HepG2 (cell line): ENCODE data around the gene ANKRD27. TPM values are rescaled to one million over a fixed set of nuclear protein-coding genes. Genes with fewer than 3 reads are reported as not detected.

Experiments used
- ATF5 ChIP-seq: sonication (generic); formaldehyde crosslinking; IDR thresholded peaks from 2 replicates; pipeline ENCODE4 v1.4.0; 2020; ENCODE audit warnings: mild to moderate bottlenecking, low read depth, missing genetic modification reagents
- BHLHE40 ChIP-seq: IDR thresholded peaks from 2 replicates; pipeline ENCODE4 v1.6.1; 2011; ENCODE audit warnings: low read length, improper control_type of control experiment
- FOXP4 ChIP-seq: sonication (generic); formaldehyde crosslinking; IDR thresholded peaks from 2 replicates; pipeline ENCODE4 v1.4.0; 2020; ENCODE audit warnings: missing genetic modification reagents
- MTF2 ChIP-seq: sonication (generic); formaldehyde crosslinking; IDR thresholded peaks from 2 replicates; pipeline ENCODE4 v1.5.0; 2020; ENCODE audit warnings: missing genetic modification reagents, borderline replicate concordance
- NFIB ChIP-seq: sonication (generic); formaldehyde crosslinking; IDR thresholded peaks from 2 replicates; pipeline ENCODE4 v1.9.0; 2021; ENCODE audit warnings: missing genetic modification reagents, mild to moderate bottlenecking, borderline replicate concordance
- NPAS2 ChIP-seq: sonication (generic); formaldehyde crosslinking; IDR thresholded peaks from 2 replicates; pipeline ENCODE4 v1.8.0; 2022; ENCODE audit warnings: mild to moderate bottlenecking, missing genetic modification reagents, borderline replicate concordance
- NR2C2 ChIP-seq: sonication (generic); formaldehyde crosslinking; IDR thresholded peaks from 2 replicates; pipeline ENCODE4 v1.4.0; 2020; ENCODE audit warnings: missing genetic modification reagents, mild to moderate bottlenecking, moderate library complexity, borderline replicate concordance
- POLR2AphosphoS5 ChIP-seq: IDR thresholded peaks from 2 replicates; pipeline ENCODE4 v1.6.1; 2012; ENCODE audit warnings: low read depth, low read length
- RXRA ChIP-seq: sonication (generic); formaldehyde crosslinking; IDR thresholded peaks from 2 replicates; pipeline ENCODE4 v1.5.1; 2020; ENCODE audit warnings: missing genetic modification reagents
- SMAD3 ChIP-seq: sonication (generic); formaldehyde crosslinking; IDR thresholded peaks from 2 replicates; pipeline ENCODE4 v1.4.0; 2020; ENCODE audit warnings: missing genetic modification reagents
- ZBTB14 ChIP-seq: sonication (generic); formaldehyde crosslinking; IDR thresholded peaks from 2 replicates; pipeline ENCODE4 v1.4.0; 2020; ENCODE audit warnings: missing genetic modification reagents
- ZBTB33 ChIP-seq: sonication (generic); formaldehyde crosslinking; IDR thresholded peaks from 2 replicates; pipeline ENCODE4 v1.4.0; 2020; ENCODE audit warnings: missing genetic modification reagents
- ZBTB42 ChIP-seq: sonication (generic); formaldehyde crosslinking; IDR thresholded peaks from 2 replicates; pipeline ENCODE4 v1.5.0; 2020; ENCODE audit warnings: mild to moderate bottlenecking, missing genetic modification reagents
- ZFAT ChIP-seq: sonication (generic); formaldehyde crosslinking; conservative IDR thresholded peaks from 2 replicates; pipeline ENCODE4 v1.8.1; 2023; ENCODE audit warnings: missing genetic modification reagents, inconsistent platforms
- ZKSCAN1 ChIP-seq: fragments of 150-350 bp; IDR thresholded peaks from 2 replicates; pipeline ENCODE4 v1.6.1; 2014; ENCODE audit warnings: low read length
- ZNF30 ChIP-seq: sonication (generic); formaldehyde crosslinking; IDR thresholded peaks from 2 replicates; pipeline ENCODE4 v1.5.0; 2020; ENCODE audit warnings: mild to moderate bottlenecking, missing genetic modification reagents
- ZNF431 ChIP-seq: sonication (generic); formaldehyde crosslinking; IDR thresholded peaks from 2 replicates; pipeline ENCODE4 v1.9.0; 2022; ENCODE audit warnings: missing genetic modification reagents, low read depth, mild to moderate bottlenecking, borderline replicate concordance
- ZNF441 ChIP-seq: sonication (generic); formaldehyde crosslinking; IDR thresholded peaks from 2 replicates; pipeline ENCODE4 v1.7.0; 2021; ENCODE audit warnings: missing genetic modification reagents, borderline replicate concordance
- ZNF670 ChIP-seq: sonication (generic); formaldehyde crosslinking; IDR thresholded peaks from 2 replicates; pipeline ENCODE4 v1.8.0; 2022; ENCODE audit warnings: mild to moderate bottlenecking, missing genetic modification reagents, borderline replicate concordance
- ZNF776 ChIP-seq: sonication (generic); formaldehyde crosslinking; IDR thresholded peaks from 2 replicates; pipeline ENCODE4 v1.4.0; 2020; ENCODE audit warnings: mild to moderate bottlenecking, missing genetic modification reagents
- ZNF816 ChIP-seq: sonication (generic); formaldehyde crosslinking; IDR thresholded peaks from 2 replicates; pipeline ENCODE4 v1.8.0; 2022; ENCODE audit warnings: missing genetic modification reagents, mild to moderate bottlenecking, borderline replicate concordance
- ZNF850 ChIP-seq: sonication (generic); formaldehyde crosslinking; conservative IDR thresholded peaks from 2 replicates; pipeline ENCODE4 v1.9.0; 2021; ENCODE audit warnings: mild to moderate bottlenecking, missing genetic modification reagents
- polyA plus RNA-seq, 8 experiments: library from polyadenylated mRNA; depleted of rRNA in 3 of 8; stranded (reverse) in 7 of 8; unstranded in 1 of 8; fragments of >200 nt; fragmentation: Illumina TruSeq in 4 of 8; extraction: Trizol in 4 of 8; gene quantifications; 2 replicates each; pipeline versions ENCODE4 v1.2.1 to v1.2.3, GENCODE V29; 2011 to 2016; ENCODE audit warnings: low read depth in 4 of 8, missing spikeins in 1 of 8, mixed read lengths in 1 of 8; ENCODE audit not compliant: insufficient read depth in 1 of 8
- total RNA-seq, 5 experiments: library from RNA; depleted of rRNA; stranded (reverse); fragments of >200 nt; fragmentation: Illumina TruSeq; extraction: Trizol; gene quantifications; 2 replicates each; pipeline ENCODE4 v1.2.3, GENCODE V29; 2016; ENCODE audit warnings: low read depth in 1 of 5

Gene ANKRD27
- total and polyA plus RNA-seq, 2 of the 13 experiments (the other 11 are each of a cell fraction or from before 2014, with no cell fraction given), result 22.2 to 23.7 TPM

GRCh38 chr19:32691291-32691951 is 16.4 kb upstream of the ANKRD27 start, which contains the start of gene NUDT19 (continued):
- TF ChIP-seq FOXP4 (CRISPR knock-in tag), result no peak
- TF ChIP-seq MTF2, result no peak
- TF ChIP-seq ZNF30, result no peak
- TF ChIP-seq ZNF850 (CRISPR knock-in tag), result no peak
- no peak for TF ChIP-seq ATF5 (CRISPR knock-in tag)
- TF ChIP-seq ZBTB14, result no peak; the same call in 1 of the 2 replicates
- TF ChIP-seq ZNF670, result no peak
- TF ChIP-seq ZNF441, result peak; percentile 51; the same call in 1 of the 2 replicates
- TF ChIP-seq BHLHE40, result no peak
- peak; percentile 61; the same call in 1 of the 2 replicates for TF ChIP-seq ZBTB42 (CRISPR knock-in tag)
- TF ChIP-seq NR2C2 (CRISPR knock-in tag), result 0 out of 2 replicates have a peak, but pooled peaks have one; percentile 4
- no peak for TF ChIP-seq NPAS2 (CRISPR knock-in tag)
- TF ChIP-seq ZNF776, result no peak
- TF ChIP-seq ZNF431, result 0 out of 2 replicates have a peak, but pooled peaks have one; percentile 18
- no peak for TF ChIP-seq NFIB (CRISPR knock-in tag)
- 0 out of 2 replicates have a peak, but pooled peaks have one; percentile 19 for TF ChIP-seq ZBTB33
- TF ChIP-seq ZKSCAN1, result no peak
- TF ChIP-seq RXRA (CRISPR knock-in tag), result peak; percentile 45; the same call in 1 of the 2 replicates
- 0 out of 2 replicates have a peak, but pooled peaks have one; percentile 21 for TF ChIP-seq SMAD3 (CRISPR knock-in tag)
- TF ChIP-seq ZNF816 (CRISPR knock-in tag), result no peak
- TF ChIP-seq POLR2AphosphoS5, result peak; percentile 74
- TF ChIP-seq ZFAT (CRISPR knock-in tag), result no peak
